GM12892 (cell line): ENCODE data around the gene CFAP20DC.

Source experiments
- POLR2A ChIP-seq: IDR thresholded peaks from 2 replicates; pipeline ENCODE4 v1.6.1; 2011; ENCODE audit warnings: low read depth, low read length, control low read depth
- TAF1 ChIP-seq: IDR thresholded peaks from 2 replicates; pipeline ENCODE4 v1.6.1; 2011; ENCODE audit warnings: low read depth, mild to moderate bottlenecking, control low read depth, low read length, borderline replicate concordance

DNA sequence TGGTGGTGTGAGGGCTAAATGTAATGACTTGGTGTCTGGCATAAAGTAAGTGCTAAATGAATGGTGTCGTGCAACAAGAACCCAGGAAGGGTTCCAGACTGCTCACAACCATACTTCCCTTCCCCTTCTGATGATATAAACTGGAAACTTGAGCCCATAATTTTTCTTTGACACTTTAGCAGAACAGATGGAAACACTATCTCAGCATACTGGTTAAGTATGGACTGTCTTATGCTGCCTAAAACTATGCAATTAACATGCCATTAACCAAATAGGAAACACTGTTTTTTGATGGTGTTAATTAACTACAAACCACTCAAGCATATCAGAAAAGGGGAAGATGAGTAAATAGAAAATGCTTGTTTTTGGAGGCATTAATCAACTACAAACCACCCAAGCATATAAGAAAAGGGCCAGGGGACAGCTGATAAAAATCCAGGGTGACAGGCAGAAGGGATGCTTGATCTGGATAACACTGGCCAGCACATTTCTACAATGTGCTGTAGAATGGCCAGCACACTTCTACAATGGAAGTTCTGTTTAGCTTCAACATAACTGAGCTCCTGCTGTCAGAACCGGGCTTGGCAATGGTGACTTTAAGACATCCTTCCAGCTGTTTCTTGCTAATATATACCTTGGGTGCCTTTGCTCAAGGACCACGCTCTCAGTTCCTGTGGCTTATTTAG, 297.8 kb downstream of the CFAP20DC start:
- no peak for TF ChIP-seq POLR2A
- TF ChIP-seq TAF1 = no peak
